Ammon's horn (tissue), 1 donor: ENCODE results near the gene RAI14.
"Not testable (repeated sequence)": the region's sequence is repeated elsewhere in the genome, so short reads cannot be mapped to it uniquely, and the experiment has no call there.

ENCODE experiments used
- DNase-seq: peaks from one replicate; pipeline ENCODE4 v3.0.0-alpha.2; 2016; ENCODE audit warnings: low spot score

Gene RAI14

DNA sequence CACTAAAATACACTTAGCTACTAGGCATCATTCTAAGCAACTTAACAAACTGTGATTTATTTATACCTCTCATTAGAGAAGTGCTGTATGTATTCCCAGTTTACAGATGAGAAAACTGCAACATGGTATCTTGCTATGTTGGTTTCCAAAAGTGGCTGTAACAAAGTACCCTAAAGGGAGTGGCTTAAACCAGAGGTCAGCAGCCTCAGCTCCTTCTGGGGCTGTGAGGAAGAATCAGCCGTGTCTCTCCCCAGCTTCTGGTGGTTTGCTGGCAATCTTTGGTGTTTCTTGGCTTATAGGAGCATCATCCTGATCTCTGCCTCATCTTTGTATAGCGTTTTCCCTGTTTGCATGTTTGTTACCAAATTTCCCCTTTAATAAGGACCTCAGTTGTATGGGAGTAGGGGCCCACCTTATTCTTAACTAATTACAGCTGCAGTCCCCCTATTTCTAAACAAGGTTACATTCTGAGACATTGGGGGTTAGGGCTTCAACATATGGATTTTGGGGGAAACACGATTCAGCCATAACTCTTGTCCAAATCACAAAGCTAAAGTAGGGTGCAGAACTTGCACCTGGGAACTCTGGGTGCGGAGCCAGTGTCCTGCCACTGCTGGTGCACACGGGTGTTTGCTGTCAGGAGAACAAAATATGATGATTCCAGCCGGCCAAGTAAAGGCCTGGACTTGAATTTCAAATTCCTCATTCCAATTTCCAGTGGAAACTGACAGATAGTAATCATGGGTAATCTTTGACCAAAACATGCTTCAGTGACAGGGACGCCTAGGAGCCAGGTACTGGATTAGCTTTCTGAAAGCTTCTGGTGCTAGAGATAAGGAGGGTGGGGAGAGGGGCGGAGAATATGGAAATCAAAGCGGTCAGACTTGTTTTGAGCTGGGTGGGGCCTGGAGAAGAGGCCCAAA lies 43.3 kb downstream of the RAI14 start:
- DNase-seq: no peak

DNA sequence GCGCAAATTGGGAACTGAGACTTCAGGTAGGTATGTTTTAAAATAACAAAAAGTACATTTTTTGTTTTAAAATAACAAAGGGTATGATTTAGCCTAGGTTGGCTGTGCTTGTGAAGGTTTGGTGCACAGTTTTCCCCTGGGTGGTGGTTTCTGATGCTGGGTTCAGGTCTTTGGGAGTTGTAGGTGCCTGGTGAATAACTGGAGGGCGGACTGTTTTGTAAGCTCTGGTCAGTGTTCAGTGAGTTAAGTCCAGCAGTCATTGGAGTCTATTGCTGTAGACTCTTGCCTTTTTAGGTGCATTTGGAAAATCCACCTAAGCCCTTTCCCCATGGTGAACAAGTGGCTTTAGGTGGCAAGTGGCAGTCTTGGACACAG lies 43.9 kb downstream of the RAI14 start:
- no peak for DNase-seq

DNA sequence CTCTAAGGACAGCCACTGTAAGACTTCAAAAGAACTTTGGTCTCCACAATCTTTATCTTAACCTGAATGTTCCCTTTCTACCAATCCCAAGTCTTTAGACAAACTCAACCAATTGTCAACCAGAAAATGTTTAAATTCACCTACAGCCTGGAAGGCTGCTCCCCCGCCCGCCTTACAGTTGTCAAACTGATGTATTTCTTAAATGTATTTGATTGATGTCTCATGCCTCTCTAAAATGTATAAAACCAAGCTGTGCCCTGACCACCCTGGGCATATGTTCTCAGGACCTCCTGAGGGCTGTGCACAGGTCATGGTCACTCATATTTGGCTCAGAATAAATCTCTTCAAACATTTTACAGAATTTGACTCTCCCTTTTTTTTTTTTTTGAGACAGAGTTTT lies 45.3 kb downstream of the RAI14 start:
- DNase-seq: not testable (repeated sequence)

DNA sequence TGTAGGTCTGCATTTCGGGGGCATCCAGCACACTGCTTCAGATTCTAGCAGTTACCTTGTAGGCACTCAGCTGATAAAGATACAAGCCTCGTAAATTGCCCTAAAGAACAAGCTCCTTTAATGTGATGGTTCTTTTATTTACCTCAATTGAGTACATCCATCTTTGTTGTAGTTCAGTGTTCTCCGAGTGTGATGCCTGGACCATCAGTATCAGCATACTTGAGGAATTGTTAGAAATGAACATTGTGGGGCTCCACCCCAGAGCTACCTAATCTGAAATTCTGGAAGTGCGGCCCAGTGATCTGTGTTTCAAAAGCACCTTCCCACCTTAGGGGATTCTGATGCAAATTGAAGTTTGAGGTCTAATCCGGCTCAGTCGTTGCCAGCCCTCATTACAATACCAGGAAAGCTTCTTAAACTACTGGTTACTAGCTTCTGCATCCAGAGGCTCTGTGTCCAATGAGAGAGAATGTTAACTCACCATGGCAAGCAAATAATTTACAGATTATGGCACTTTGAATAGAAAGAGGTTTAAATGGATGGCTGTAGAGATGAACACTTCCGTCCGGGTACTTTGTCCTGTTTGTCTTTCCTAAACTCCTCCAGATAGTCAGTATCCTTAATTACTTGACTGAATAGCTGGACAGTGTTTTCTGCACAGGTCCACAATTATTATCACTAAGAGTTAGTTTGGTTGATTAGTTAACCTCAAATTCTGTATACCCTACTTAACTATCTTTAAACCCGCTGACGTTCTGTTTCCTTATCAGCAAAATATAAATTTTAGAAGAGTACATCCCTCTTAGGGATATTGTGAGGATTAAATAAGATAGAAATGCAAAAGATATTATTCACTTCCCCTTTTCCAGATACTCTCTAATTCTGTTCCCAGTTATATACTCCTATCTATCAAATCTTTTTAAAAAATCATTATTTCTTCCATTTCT lies 47.9 kb downstream of the RAI14 start:
- no peak for DNase-seq

DNA sequence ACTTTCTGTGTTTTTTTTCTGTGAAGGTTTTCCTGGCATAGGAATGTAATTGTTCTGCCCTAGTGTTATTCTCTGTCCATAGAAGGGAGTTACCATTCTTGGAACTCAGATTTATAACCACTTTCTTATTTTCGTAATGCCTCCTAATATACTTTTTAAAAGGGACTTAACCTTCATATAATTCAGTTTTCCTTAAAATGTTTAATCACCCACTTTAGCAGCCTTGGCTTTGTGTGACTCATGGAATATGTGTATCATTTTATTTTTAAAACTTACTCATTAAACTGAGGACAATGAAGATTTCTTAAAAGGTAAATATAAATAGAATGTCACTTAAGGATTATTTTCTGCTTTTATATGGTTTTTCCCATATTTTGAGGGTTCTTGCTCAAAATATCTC lies 50.0 kb downstream of the RAI14 start:
- DNase-seq: no peak

DNA sequence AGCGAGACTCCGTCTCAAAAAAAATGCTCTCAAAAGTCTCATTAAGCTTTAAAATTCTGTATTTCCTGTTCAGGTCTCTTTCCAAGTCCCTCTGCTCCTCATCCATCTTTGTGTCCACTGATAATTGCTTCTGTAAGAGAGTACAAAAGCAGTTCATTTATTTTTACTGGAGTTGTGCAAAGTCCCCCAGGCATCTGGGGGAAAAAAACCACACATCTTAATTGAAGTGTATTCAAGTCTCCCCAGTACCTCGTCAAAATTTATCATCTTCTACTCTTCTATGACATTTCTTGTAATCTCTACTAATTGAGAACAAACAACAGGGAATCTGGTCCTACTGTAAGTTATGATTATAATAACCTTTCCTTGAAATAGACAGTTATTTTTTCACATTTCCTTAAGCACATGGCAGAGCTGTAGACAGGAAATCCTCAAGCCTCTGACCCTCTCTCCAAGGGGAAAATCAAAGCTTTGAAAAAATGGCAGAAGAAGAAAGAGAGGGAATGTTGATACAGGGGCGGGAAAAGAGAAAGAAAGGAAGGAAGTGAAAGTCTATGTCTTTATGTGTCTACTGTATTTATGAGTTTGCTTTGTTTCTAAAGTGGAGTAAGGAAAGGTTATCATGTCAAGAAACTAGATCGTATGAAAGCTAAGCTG lies 51.5 kb downstream of the RAI14 start:
- no peak for DNase-seq

DNA sequence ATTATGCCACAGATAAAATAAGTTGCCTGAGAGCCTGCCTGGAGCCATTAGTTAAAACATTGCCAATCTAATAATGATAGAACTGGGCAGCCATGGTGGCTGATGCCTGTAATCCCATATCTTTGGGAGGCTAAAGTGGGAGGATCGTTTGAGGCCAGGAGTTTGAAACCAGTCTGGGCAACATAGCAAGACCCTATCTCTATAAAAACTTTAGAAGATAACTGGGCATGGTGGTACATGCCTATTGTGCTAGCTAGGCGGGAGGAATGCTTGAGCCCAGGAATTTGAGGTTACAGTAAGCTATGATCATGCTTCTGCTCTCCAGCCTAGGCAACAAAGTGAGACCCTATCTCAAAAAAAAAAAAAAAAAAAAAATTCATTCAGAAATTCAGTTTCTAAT lies 52.6 kb downstream of the RAI14 start:
- no peak for DNase-seq

DNA sequence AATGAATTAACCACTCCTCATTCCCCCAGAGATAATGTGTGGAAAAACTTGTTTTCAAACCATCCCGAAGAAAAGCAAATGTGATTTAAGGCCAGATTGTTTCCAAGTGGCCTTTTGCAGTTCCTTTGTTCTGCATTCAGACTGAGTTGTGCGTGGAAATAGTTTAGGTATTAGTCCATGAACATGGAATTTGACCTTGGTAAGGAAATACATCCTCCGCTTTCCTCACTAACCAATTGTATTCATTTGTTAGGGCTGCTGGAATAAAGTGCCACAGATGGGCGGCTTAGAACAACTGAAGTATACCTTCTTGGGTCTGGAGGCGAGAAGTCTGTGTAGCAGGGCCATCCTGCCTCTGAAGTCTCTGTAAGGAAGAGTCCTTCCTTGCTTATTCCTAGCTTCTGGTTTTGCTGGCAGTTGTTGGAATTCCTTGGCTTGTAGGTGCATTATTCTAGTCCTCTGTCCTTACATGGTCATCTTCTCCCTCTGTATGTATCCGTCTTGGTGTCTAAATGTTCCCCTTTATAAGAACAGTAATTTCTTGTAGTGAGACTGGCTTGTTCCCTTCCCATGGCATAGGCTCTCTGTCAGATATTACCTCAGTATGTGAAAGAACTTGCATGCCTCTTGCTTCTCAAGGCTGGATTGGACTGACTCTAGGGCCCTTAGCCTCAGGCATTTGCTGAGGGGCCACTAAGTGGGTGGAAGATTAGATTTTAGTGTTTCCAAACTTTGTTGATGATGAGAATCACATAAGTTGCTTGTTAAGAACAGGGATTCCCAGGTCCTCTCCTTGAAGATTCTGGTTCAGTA lies 53.9 kb downstream of the RAI14 start:
- no peak for DNase-seq

DNA sequence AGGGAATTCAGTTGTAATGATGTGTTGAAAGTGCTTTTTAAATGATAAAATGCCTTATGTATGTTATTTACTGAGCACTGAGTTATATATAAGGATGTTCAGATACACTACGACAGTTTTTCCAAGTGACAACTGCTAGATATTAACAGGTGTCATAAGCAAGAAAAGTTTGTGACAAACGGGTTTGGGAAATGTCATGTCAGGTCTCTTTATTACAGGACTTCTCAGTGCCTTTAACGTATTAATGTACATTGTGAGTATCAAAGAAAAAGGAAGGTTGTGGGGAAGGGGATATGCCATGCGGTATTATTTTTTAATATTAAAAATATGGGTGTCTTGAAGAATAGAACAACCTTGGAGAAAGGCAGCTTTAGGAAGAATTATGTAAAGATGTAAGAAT lies 56.4 kb downstream of the RAI14 start:
- DNase-seq: no peak

DNA sequence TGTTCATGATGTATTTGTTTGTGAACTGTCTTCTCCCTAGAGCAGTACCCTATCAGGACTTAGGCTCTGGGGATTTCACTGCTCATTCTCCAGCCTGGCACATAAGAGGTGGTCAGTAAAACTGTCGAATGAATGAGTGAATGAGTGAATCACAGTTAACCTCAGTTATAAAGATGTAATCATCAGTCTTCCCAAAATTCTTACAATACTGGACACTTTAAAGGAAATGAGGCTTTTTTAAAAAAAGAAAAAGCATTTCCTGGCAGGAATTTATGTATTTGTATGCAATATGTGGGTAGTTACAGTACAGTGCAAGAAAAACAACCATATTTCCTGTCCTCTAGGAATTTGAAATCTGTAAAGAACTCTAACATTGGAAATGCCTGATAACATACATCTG lies 59.6 kb downstream of the RAI14 start:
- no peak for DNase-seq

DNA sequence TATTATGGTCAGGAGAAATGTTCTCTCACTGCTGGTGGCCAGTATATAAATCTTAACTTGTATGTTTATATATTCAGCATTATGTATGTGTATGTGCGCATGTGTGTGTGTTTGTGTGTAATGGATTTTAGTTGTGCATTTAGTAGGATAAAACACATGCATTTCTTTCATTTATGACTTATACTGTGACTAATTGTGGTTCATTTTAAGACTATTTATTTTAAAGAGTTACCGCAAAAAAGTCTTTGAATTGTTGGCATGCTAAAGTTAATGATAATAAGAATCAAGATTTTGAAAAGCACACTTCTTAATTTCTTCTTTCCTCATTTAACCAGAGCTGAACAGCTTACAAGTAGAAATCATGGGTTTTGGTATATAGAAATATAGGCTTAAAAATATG lies 60.9 kb downstream of the RAI14 start:
- no peak for DNase-seq

DNA sequence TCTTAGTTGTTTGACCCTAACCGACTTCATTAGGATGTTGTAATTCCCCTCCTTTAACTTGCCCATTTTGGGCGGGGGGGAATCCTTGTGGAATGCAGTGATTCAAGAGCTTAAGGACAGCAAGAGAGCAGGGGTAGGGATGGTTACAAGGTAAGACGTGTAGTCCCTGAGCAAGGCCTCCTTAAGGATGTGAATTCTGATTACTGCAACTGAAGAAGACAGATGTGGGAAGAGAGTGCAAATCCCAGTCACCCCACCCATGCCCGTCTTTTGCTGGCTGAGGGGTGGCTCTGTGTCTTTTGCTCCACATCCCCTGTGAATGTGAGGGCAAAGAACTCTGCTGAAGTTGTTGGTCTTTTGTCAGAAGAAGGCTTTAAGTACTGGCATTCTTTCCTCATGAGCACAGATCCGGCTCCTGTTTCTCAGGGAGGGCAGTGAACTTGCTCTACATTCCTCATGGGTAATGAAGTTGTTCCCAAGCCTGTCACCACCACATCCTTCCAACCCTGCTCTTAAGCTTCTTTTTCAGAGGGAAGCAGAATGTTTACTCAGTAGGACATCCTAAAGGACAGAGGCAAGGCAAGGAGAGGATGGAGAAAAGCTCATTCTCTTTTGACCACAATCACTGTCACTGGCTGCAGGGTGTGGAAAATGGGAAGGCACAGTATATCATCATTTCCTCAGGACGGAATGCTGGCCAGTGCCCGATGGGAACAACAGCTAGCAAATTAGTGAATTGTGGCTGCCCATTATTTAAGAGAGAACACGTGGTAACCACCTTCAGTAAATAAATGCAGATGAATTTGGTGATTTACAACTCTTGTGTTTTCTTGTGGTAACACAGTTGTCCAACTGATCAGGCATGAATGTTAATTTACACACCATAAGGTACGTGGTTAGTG lies 61.5 kb downstream of the RAI14 start:
- no peak for DNase-seq

DNA sequence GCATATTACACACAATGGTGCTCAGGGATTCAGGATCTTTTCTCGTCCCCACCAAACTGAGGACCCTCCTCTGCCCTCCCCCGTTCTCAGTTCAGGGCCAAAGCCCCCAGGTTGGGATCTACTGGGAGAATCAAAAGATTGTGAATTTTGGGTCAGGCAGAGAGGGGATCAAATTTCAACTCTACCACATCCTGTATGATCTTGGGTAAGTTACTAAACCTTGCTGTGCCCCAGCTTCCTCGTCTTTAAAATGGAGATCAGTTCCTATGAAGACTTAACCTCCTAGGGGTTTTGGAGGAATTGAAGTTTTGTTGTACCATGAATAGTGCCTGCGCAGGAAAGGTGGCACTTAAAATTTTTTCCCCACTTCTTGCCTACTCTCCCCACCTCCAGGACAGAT lies 62.4 kb downstream of the RAI14 start:
- no peak for DNase-seq

DNA sequence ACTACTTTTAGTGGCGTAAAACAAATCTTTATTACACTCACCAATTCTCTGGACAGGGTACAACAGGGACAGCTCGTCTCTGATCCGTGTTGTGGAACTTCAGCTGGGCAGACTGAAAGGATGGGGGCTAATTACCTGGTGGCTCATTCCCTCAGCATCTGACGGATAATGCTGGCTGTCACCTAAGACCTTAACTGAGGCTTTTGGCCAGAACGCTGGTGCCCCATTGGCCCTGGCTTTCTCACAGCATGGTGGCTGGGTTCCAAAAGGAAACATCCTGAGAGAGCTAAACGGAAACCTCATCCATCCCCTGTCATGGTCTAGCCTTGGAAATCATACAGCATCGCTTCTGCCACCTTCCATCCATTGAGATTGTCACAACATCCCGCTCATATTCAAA lies 62.9 kb downstream of the RAI14 start:
- no peak for DNase-seq

DNA sequence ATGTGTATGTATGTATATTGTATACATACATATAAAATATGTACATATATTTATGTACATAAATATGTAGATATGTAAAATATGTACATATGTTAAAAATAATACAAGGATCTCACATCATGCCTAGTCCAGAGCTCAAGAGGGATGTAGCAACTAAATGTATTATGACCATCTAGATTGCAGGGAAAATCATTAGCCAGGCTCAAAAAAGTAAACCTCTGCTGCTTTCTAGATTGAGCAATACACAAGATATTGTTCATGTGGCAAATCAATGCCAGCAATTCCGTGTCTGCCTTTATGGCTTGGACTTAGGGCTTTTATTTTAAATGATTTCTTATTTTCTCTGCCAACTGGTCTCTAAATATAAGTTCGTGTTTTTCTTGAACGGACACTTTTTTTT lies 65.2 kb downstream of the RAI14 start:
- no peak for DNase-seq

DNA sequence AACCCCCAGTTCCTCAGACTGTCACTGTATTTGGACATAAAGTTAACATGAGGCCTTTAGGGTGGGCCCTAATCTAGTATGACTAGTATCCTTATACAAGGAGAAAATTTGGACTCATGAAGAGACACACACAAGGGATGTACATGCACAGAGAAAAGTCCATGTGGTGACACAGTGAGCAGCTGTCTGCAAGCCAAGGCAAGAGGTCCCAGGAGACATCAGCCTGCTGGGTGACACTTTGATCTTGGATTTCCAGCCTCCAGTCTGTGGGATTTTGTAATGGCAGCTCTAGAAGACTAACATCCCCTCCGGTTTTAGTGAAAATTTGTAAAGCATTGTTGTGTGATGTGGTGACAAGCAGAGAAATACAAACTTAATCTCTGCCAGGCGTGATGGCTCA lies 66.1 kb downstream of the RAI14 start:
- DNase-seq: no peak

DNA sequence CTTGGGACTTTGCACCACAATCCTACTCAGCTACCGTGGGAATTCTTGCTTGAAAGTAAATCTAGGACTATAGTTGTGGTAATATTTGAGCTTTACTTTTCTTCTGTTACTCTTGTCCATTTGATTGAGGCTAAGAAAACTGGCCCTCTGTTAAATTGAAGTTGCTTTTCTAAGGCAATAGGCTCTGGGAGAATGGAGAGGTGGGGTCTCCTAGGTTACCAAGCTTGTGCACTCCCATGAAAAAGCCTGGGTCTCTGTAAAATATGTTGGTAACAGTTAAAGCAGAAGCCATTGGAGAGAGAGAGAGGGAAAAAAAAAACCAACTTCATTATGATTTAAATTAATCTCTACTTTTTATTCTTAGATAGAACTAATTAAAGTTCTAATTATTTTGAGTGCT lies 68.6 kb downstream of the RAI14 start:
- no peak for DNase-seq

DNA sequence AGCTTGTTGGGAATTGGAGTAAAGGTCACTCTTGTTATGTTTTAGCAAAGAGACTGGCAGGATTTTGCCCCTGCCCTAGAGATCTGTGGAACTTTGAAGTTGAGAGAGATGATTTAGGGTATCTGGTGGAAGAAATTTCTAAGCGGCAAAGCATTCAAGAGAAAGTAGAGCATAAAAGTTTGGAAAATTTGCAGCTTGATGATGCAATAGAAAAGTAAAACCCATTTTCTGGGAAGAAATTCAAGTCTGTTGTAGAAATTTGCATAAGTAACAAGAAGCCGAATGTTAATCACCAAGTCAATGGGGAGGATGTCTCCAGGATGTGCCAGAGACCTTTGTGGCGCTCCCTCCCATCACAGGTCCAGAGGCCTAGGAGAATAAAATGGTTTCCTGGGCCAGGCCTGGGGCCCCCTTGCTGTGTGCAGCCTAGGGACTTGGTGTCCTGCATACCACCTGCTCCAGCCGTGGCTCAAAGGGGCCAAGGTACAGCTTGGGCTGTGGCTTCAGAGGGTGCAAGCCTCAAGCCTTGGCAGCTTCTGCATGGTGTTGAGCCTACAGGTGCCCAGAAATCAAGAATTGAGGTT lies 71.1 kb downstream of the RAI14 start:
- DNase-seq: not testable (repeated sequence)

DNA sequence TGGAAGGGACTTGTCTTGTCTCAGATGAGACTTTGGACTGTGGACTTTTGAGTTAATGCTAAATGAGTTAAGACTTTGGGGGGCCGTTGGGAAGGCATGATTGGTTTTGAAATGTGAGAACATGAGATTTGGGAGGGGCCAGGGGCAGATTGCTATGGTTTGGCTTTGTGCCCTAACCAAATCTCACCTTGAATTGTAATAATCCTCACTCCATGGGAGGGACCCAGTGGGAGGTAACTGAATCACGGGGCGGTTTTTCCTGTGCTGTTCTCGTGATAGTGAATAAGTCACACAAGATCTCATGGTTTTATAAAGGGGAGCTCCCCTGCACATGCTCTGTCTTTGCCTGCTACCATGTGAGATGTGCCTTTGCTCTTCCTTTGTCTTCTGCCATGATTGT lies 72.1 kb downstream of the RAI14 start:
- DNase-seq: no peak
